ENCODE results near the gene POLR2A. TPM values are rescaled to one million over a fixed set of nuclear protein-coding genes. Genes with fewer than 3 reads are reported as not detected.

Gene POLR2A
- total and polyA plus RNA-seq, 4 donors: 13.3 to 54.4 (median 34.8) TPM

GRCh38 chr17:7484919-7485377 is 782 bp downstream of the POLR2A start:
- peaks cover 11 to 46% (median 30%) of the 10 kb centered on the region in 4 donors for H3K4me1 ChIP-seq (ENCODE audit: control insufficient read depth in 4 of 4, insufficient read depth in 4 of 4, low read length in 3 of 4)
- H3K4me3 ChIP-seq (ENCODE audit: low read depth in 1 of 3, low read length in 3 of 3): peak overlapping the region; percentile 58 to 76 (median 64)
- no peaks in the 10 kb centered on the region for H3K27me3 ChIP-seq (ENCODE audit: control insufficient read depth in 4 of 4, insufficient read depth in 4 of 4, low read length in 3 of 4)
- H3K36me3 ChIP-seq (ENCODE audit: control insufficient read depth in 4 of 4, insufficient read depth in 3 of 4, low read depth in 1 of 4, low read length in 3 of 4): peaks cover 0 to 1% (median 0%) of the 10 kb centered on the region in 4 donors
- no peaks in the 10 kb centered on the region for H3K9me3 ChIP-seq (ENCODE audit: control insufficient read depth in 4 of 4, low read length in 3 of 4)
- TF ChIP-seq HNF4A (conservative IDR thresholded peaks at IDR 0.05): peak in 1 of 2 donors; percentile 1
- peak; percentile 65 to 73 for TF ChIP-seq RAD21 (IDR thresholded peaks at IDR 0.05)
- TF ChIP-seq, protein P1, sequence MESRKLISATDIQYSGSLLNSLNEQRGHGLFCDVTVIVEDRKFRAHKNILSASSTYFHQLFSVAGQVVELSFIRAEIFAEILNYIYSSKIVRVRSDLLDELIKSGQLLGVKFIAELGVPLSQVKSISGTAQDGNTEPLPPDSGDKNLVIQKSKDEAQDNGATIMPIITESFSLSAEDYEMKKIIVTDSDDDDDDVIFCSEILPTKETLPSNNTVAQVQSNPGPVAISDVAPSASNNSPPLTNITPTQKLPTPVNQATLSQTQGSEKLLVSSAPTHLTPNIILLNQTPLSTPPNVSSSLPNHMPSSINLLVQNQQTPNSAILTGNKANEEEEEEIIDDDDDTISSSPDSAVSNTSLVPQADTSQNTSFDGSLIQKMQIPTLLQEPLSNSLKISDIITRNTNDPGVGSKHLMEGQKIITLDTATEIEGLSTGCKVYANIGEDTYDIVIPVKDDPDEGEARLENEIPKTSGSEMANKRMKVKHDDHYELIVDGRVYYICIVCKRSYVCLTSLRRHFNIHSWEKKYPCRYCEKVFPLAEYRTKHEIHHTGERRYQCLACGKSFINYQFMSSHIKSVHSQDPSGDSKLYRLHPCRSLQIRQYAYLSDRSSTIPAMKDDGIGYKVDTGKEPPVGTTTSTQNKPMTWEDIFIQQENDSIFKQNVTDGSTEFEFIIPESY (IDR thresholded peaks at IDR 0.05): no peak
- 0% methylated on average over 19 of the region's 19 CpGs for WGBS
- no peak for DNase-seq (ENCODE audit: low spot score)
- H3K9ac ChIP-seq (ENCODE audit: low read depth in 1 of 2, low read length in 2 of 2): peak overlapping the region; percentile 30 to 85
- H3K27ac ChIP-seq (ENCODE audit: low read depth in 1 of 2, low read length in 2 of 2): peak overlapping the region; percentile 73 to 99

GRCh38 chr17:7486181-7486580 is 2.0 kb downstream of the POLR2A start:
- Histone ChIP-seq H3K27ac (ENCODE audit: low read depth in 1 of 2, low read length in 2 of 2) (no peak overlapping the region), H3K4me3 (ENCODE audit: low read depth in 1 of 3, low read length in 3 of 3) (peak overlapping the region in 1 of 3 donors; percentile 33), H3K36me3 (ENCODE audit: control insufficient read depth in 4 of 4, insufficient read depth in 3 of 4, low read depth in 1 of 4, low read length in 3 of 4) (peaks cover 0 to 4% (median under 1%) of the 10 kb centered on the region in 4 donors), H3K27me3 (ENCODE audit: control insufficient read depth in 4 of 4, insufficient read depth in 4 of 4, low read length in 3 of 4) (no peaks in the 10 kb centered on the region), H3K9me3 (ENCODE audit: control insufficient read depth in 4 of 4, low read length in 3 of 4) (no peaks in the 10 kb centered on the region), H3K4me1 (ENCODE audit: control insufficient read depth in 4 of 4, insufficient read depth in 4 of 4, low read length in 3 of 4) (peaks cover 9 to 47% (median 26%) of the 10 kb centered on the region in 4 donors), H3K9ac (ENCODE audit: low read depth in 1 of 2, low read length in 2 of 2) (peak overlapping the region in 1 of 2 donors; percentile 45)
- 52% methylated on average over 3 of the region's 3 CpGs for WGBS
- DNase-seq (ENCODE audit: low spot score): no peak
- TF ChIP-seq EGR1 (IDR thresholded peaks at IDR 0.05; ENCODE audit: low read depth in 2 of 2) (no peak), SP1 (IDR thresholded peaks at IDR 0.05) (no peak), FOXA2 (IDR thresholded peaks at IDR 0.05) (no peak), FOXA1 (IDR thresholded peaks at IDR 0.05) (no peak), HNF4G (IDR thresholded peaks at IDR 0.05) (no peak), NR2F2 (IDR thresholded peaks at IDR 0.05) (no peak), REST (IDR thresholded peaks at IDR 0.05) (no peak), TAF1 (conservative IDR thresholded peaks at IDR 0.05) (no peak), RAD21 (IDR thresholded peaks at IDR 0.05) (no peak), GABPA (IDR thresholded peaks at IDR 0.05 in 1 of 2, conservative IDR thresholded peaks at IDR 0.05 in 1 of 2) (no peak), YY1 (IDR thresholded peaks at IDR 0.05) (no peak), CTCF (IDR thresholded peaks at IDR 0.05; ENCODE audit: low read depth, low read length, missing input control) (no peak), RXRA (IDR thresholded peaks at IDR 0.05) (no peak), JUND (IDR thresholded peaks at IDR 0.05) (no peak), HNF4A (conservative IDR thresholded peaks at IDR 0.05) (no peak)
- TF ChIP-seq, protein P1 (IDR thresholded peaks at IDR 0.05): no peak
- TF ChIP-seq, protein P2, sequence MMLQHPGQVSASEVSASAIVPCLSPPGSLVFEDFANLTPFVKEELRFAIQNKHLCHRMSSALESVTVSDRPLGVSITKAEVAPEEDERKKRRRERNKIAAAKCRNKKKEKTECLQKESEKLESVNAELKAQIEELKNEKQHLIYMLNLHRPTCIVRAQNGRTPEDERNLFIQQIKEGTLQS (IDR thresholded peaks at IDR 0.05): no peak
- TF ChIP-seq, protein P3, sequence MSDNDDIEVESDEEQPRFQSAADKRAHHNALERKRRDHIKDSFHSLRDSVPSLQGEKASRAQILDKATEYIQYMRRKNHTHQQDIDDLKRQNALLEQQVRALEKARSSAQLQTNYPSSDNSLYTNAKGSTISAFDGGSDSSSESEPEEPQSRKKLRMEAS (IDR thresholded peaks at IDR 0.05): no peak

Measured in liver (tissue), 9 donors.